Vagina (tissue), 2 donors: Measurements from ENCODE around the gene BBLN.
"Not testable (repeated sequence)": the region's sequence is repeated elsewhere in the genome, so short reads cannot be mapped to it uniquely, and the experiment has no call there.

ENCODE experiments used
- CTCF ChIP-seq, 3 experiments: fragments of 450-650 bp in 2 of 3; fragments of 200-600 bp in 1 of 3; sonication (generic) in 1 of 3; IDR thresholded peaks; one replicate each; pipeline ENCODE4 v1.5.1; 2017 to 2019; ENCODE audit warnings: antibody characterized with exemption in 3 of 3, mild to moderate bottlenecking in 2 of 3, moderate library complexity in 2 of 3
- POLR2A ChIP-seq, 2 donors: fragments of 450-650 bp; IDR thresholded peaks; one replicate each; pipeline ENCODE4 v1.6.1; 2017; ENCODE audit warnings: antibody characterized with exemption in 2 of 2, mild to moderate bottlenecking in 2 of 2, moderate library complexity in 2 of 2

DNA sequence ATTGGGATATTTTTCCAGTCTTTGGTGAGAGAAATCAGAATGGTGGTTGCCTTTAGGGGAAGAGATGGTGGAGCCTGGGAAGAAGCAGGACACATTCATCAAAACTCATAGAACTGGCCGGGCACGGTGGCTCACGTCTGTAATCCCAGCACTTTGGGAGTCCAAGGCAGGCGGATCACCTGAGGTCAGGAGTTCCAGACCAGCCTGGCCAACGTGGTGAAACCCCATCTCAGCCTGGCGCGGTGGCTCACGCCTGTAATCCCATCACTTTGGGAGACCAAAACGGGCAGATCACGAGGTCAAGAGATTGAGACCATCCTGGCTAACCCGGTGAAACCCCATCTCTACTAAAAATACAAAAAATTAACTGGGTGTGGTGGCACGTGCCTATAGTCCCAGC, 48.3 kb upstream of the BBLN start:
- TF ChIP-seq POLR2A, CTCF (IDR thresholded peaks at IDR 0.05): not testable (repeated sequence)
